A673 (cell line): ENCODE results near the gene EFCAB6.

Source experiments
- CTCF ChIP-seq: fragments of 300-800, 200-600 bp; sonication (generic); conservative IDR thresholded peaks from 2 replicates; pipeline ENCODE4 v1.5.1; 2017; ENCODE audit warnings: low read depth, mild to moderate bottlenecking, antibody characterized with exemption, low read length, moderate library complexity, mixed read lengths
- EZH2 ChIP-seq: fragments of 200-600 bp; sonication (generic); IDR thresholded peaks from 2 replicates; pipeline ENCODE4 v1.6.1; 2017; ENCODE audit warnings: borderline replicate concordance, low read depth, mild to moderate bottlenecking, mixed read lengths, antibody characterized with exemption, low read length; ENCODE audit not compliant: poor library complexity, severe bottlenecking

- TF ChIP-seq CTCF = no peak
- TF ChIP-seq EZH2 = no peak
Measured at GRCh38 chr22:43488031-43488866, 323.9 kb downstream of the EFCAB6 start.
